GM12891 (cell line): ENCODE data around the gene IL1RAPL2.

Source experiments
- DNase-seq: peaks from one replicate; pipeline ENCODE4 v3.0.0; 2011; ENCODE audit warnings: low spot score; ENCODE audit not compliant: insufficient read length
- FAIRE-seq: peaks from 2 replicates; lab custom pipeline; 2011; peaks lifted over from hg19 to GRCh38; lab: Jason Lieb, UNC
- PAX5 ChIP-seq: IDR thresholded peaks from 2 replicates; pipeline ENCODE4 v1.6.1; 2011; ENCODE audit warnings: low read length, moderate library complexity, mild to moderate bottlenecking; ENCODE audit not compliant: insufficient read depth, severe bottlenecking
- POLR2A ChIP-seq: IDR thresholded peaks from 2 replicates; pipeline ENCODE4 v1.6.1; 2011; ENCODE audit warnings: low read depth, low read length, control low read depth
- POLR2AphosphoS5 ChIP-seq: IDR thresholded peaks from 2 replicates; pipeline ENCODE4 v1.6.1; 2011; ENCODE audit warnings: low read depth, low read length, control low read depth
- POU2F2 ChIP-seq: IDR thresholded peaks from 2 replicates; pipeline ENCODE4 v1.6.1; 2011; ENCODE audit warnings: low read depth, mild to moderate bottlenecking, control low read depth, low read length, moderate library complexity
- SPI1 ChIP-seq: IDR thresholded peaks from 2 replicates; pipeline ENCODE4 v1.6.1; 2011; ENCODE audit warnings: low read depth, low read length, control low read depth
- TAF1 ChIP-seq: IDR thresholded peaks from 2 replicates; pipeline ENCODE4 v1.6.1; 2011; ENCODE audit warnings: low read depth, low read length, control low read depth

Gene IL1RAPL2

DNA sequence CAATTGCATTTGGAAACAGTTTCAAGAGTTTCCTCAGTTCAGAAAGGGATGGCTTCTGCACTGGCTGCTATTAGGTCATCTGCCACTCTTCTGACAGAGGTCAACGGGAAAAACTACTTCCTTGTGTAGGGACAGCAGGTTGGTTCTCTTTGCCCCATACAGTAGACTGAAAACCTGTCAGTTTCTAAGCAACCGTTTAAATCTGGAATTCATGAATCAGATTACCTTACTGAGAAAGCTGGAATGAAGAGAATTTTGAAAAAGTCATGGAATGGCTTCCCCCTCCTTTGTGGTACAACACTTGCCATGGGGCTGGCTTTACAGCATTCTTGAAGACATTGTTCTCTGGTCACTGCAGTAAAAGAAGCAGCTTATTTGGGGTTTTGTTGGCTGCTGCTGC is 240.3 kb downstream of the IL1RAPL2 start:
- DNase-seq: no peak
- TF ChIP-seq TAF1: no peak
- no peak for TF ChIP-seq POLR2AphosphoS5
- no peak for TF ChIP-seq PAX5
- no peak for TF ChIP-seq SPI1
- no peak for TF ChIP-seq POU2F2
- TF ChIP-seq POLR2A: no peak
- no peak for FAIRE-seq

DNA sequence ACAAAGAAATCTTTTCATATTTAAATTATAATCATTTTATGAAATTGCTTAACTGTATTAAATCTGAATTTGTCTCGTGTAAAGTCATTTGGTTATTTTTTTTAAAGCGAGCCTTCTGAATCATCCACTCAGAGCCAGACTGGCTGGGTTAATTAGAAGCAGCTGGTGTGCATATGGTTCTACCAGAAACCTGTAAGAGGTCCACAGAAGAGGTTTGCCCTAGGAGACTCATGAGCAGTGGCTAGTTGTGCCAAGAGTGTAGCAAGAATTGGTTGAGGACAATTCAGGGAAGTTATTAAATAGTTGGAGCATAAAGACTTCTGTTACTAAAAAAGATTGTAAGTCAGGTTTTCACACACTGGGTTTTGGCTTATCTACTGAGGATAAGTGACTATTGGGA is 267.4 kb downstream of the IL1RAPL2 start:
- DNase-seq (no peak), FAIRE-seq (no peak)
- TF ChIP-seq PAX5 (no peak), TAF1 (no peak), SPI1 (no peak), POLR2AphosphoS5 (no peak), POU2F2 (no peak), POLR2A (no peak)

DNA sequence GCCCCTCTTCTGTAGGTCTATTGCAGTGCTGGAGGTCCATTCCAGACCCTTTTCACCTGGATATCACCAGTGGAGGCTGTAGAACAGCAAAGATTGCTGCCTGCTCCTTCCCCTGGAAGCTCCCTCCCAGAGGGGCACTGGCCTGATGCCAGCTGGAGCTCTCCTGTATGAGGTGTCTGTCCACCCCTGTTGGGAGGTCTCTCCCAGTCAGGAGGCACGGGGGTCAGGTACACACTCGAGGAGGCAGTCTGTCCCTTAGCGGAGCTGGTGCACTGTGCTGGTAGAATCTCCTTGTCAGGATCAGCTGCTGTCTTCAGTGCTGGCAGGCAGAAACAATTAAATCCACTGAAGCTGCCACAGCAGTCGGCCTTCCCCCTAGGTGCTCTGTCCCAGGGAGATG is 276.6 kb downstream of the IL1RAPL2 start:
- TF ChIP-seq POLR2AphosphoS5: no peak
- no peak for TF ChIP-seq PAX5
- TF ChIP-seq SPI1: no peak
- TF ChIP-seq TAF1: no peak
- no peak for TF ChIP-seq POLR2A
- FAIRE-seq (no peak), DNase-seq (no peak)

DNA sequence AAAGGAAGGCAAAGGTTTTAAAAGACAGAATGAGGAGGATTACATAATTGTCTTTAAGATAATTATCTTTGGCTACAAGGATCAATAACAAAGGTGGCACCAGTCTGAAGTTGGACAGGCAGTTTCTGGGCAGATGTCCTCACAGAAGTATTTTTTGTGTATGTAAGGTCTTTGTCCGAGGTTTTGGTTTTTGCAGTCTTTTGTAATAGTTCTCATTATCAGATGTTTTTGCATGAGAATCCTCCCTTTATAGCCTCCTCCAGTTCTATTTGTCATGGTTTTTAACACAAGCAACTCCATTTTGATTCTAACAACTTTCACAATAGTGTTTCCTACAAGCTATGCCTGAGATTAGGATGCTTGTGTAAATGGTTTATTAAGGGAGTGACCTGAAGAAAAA is 286.2 kb downstream of the IL1RAPL2 start:
- FAIRE-seq: no peak

DNA sequence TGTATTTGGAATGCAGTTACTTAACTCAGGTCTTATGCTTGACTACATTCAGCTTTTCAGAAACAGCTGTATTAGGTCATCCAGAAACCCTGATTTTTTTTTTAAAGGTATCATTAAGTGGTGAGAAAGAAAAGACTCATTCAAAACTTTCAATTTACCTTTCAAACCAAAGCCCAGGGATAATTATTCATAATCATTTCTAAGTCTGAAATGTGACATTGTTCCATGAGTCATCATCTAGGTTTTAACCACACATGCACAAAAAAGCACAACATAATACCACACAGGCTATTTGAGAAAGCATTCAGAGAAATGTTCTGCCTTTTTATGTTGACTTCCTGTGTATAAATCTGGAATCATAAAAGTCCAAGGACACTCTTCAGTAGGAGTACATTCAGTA is 288.2 kb downstream of the IL1RAPL2 start:
- no peak for DNase-seq
- no peak for FAIRE-seq

More for the DNA sequence above, 286.2 kb downstream of the IL1RAPL2 start:
- no peak for TF ChIP-seq SPI1
- TF ChIP-seq POLR2AphosphoS5: no peak
- no peak for TF ChIP-seq POU2F2
- TF ChIP-seq TAF1: no peak
- TF ChIP-seq POLR2A: no peak
- no peak for TF ChIP-seq PAX5
- DNase-seq: no peak

DNA sequence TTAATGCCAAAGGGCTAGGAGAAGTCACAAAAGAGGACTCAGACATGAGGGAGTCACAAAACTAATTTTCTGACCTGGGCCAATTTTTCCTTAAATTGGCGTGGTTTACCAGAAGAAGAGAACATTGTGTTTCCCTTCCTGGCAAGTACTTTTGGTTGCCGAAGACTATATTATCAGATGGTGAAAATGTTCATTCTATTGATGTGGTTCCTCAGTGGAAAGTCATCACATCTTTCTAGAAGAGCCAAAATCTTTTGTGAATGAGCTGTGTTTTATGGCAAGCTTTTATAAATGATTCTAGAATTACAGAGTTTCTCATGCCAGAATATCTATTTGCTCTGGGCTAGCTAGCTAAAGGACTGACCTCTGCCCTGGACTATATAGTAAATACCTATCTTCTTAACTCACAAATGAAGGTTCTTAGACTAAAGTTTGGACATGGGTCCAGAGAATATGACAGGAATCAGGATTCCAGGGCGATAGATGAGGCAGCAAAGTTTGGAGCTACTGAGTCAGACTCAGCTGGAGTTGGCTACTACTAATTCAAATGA is 288.9 kb downstream of the IL1RAPL2 start:
- no peak for DNase-seq
- TF ChIP-seq TAF1: no peak
- no peak for TF ChIP-seq SPI1
- TF ChIP-seq POLR2A: no peak
- TF ChIP-seq POLR2AphosphoS5: no peak
- no peak for TF ChIP-seq PAX5
- no peak for TF ChIP-seq POU2F2
- no peak for FAIRE-seq

More for the DNA sequence above, 288.2 kb downstream of the IL1RAPL2 start:
- TF ChIP-seq SPI1 (no peak), POLR2AphosphoS5 (no peak), POU2F2 (no peak), POLR2A (no peak), TAF1 (no peak), PAX5 (no peak)

DNA sequence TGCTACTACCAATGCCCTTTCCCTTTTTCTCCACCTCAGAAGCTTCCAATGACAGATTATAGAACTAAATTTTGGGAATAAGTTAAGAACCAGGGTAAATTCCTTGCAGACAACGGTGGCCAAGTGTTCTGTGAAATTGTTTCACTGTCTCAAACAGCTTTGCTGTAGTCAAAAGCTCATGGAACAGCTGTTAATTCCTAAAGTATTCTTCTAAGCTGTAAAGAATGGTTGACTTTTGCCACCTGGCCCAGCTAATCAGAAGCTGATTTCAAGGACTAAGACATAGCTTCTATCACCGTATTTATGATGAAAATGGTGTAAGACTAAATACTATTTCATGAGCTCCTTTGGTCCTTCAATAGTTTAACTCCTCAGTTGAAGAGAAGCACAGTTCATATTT is 297.5 kb downstream of the IL1RAPL2 start:
- FAIRE-seq: no peak
- TF ChIP-seq POLR2A (no peak), TAF1 (no peak), POLR2AphosphoS5 (no peak), SPI1 (no peak), POU2F2 (no peak), PAX5 (no peak)
- DNase-seq: no peak

DNA sequence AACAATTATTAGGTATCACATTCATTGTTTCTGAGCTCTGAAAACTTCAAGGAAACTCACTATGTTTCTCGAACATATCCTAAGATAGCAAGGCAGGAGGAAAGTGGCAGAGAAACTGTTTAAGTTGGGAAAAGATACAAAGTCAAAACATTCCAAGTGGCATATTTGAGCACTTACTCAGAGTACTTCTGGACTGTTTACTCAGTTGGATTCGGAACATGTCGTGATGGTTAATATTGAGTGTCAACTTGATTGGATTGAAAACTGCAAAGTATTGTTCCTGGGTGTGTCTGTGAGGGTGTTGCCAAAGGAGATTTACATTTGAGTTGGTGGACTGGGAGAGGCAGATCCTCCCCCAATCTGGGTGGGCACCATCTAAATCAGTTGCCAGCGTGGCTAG is 298.3 kb downstream of the IL1RAPL2 start:
- DNase-seq (no peak), FAIRE-seq (no peak)
- TF ChIP-seq TAF1: no peak
- no peak for TF ChIP-seq POLR2A
- TF ChIP-seq PAX5: no peak
- TF ChIP-seq SPI1: no peak
- no peak for TF ChIP-seq POU2F2
- TF ChIP-seq POLR2AphosphoS5: no peak

DNA sequence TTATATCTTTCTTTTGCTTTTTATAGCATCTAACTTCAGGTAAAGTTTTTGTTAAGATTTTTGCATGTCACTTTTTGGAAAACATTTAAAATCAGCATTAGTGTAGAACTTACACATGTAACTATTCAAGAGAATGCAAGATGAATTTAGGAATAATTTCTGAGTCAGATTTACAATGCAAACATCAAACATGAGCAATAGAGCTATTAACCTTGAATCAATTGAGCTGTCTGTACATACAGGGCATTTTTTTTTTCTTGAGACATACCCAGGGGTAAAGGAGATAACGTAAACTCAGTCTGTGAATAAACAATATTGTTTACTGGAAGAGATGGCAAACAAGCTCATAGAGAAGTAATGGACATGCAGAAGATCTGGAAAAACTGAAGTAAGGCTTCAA is 311.5 kb downstream of the IL1RAPL2 start:
- no peak for TF ChIP-seq POU2F2
- no peak for TF ChIP-seq POLR2AphosphoS5
- no peak for TF ChIP-seq PAX5
- TF ChIP-seq SPI1: no peak
- no peak for TF ChIP-seq TAF1
- no peak for TF ChIP-seq POLR2A
- DNase-seq (no peak), FAIRE-seq (no peak)
